ENCODE data around the gene MUC22. TPM values are rescaled to one million over a fixed set of nuclear protein-coding genes. Genes with fewer than 3 reads are reported as not detected.

MUC22 gene
- total RNA-seq = not detected in 2 replicates

- Histone ChIP-seq H3K36me3 (ENCODE audit: insufficient read depth, low read length) (no peaks in the 10 kb centered on the region), H2AFZ (ENCODE audit: low read length) (no peak within 1 kb of the TSS), H3K79me2 (ENCODE audit: insufficient read depth, low read length) (no peaks in the 10 kb centered on the region), H3K27ac (ENCODE audit: low read depth, low read length) (peak within 1 kb of the TSS; percentile 2), H3K4me3 (ENCODE audit: insufficient read depth, low read length) (no peak within 1 kb of the TSS), H3K4me1 (ENCODE audit: insufficient read depth, low read length) (peaks cover 22% of the 10 kb centered on the region), H3K27me3 (ENCODE audit: insufficient read depth, low read length) (peaks cover 3% of the 10 kb centered on the region), H3K4me2 (ENCODE audit: insufficient read depth, low read length) (peak within 1 kb of the TSS; percentile 40), H4K20me1 (ENCODE audit: insufficient read depth, low read length) (no peaks in the 10 kb centered on the region), H3K9me3 (ENCODE audit: low read depth, low read length) (no peaks in the 10 kb centered on the region)
- DNase-seq (ENCODE audit: insufficient read length, low spot score, missing footprints) = peak; percentile 92
- no peak for TF ChIP-seq CTCF (IDR thresholded peaks at IDR 0.05; ENCODE audit: extremely low read depth, low read depth, low read length)
These were observed at the start of gene MUC22 for GRCh38 chr6:31010393-31011060. Gene MUC22, plus strand, starts transcription at chr6:31010474. Its CDS starts 233 bp downstream, at chr6:31010707.

- H3K4me1 ChIP-seq (ENCODE audit: insufficient read depth, low read length) = peaks cover 5% of the 10 kb centered on the region
- no peaks in the 10 kb centered on the region for H4K20me1 ChIP-seq (ENCODE audit: insufficient read depth, low read length)
- H3K4me3 ChIP-seq (ENCODE audit: insufficient read depth, low read length) = no peak overlapping the region
- H3K36me3 ChIP-seq (ENCODE audit: insufficient read depth, low read length) = no peaks in the 10 kb centered on the region
- no peak overlapping the region for H3K27ac ChIP-seq (ENCODE audit: low read depth, low read length)
- peak overlapping the region; percentile 15 for H3K4me2 ChIP-seq (ENCODE audit: insufficient read depth, low read length)
- no peaks in the 10 kb centered on the region for H3K79me2 ChIP-seq (ENCODE audit: insufficient read depth, low read length)
- no peaks in the 10 kb centered on the region for H3K9me3 ChIP-seq (ENCODE audit: low read depth, low read length)
- no peak overlapping the region for H2AFZ ChIP-seq (ENCODE audit: low read length)
- peaks cover 4% of the 10 kb centered on the region for H3K27me3 ChIP-seq (ENCODE audit: insufficient read depth, low read length)
- DNase-seq (ENCODE audit: insufficient read length, low spot score, missing footprints) = no peak
- TF ChIP-seq CTCF (IDR thresholded peaks at IDR 0.05; ENCODE audit: extremely low read depth, low read depth, low read length) = no peak
These were observed 49.2 kb upstream of the MUC22 start for GRCh38 chr6:30960907-30961673.

- Histone ChIP-seq H3K9me3 (ENCODE audit: low read depth, low read length) (no peaks in the 10 kb centered on the region), H2AFZ (ENCODE audit: low read length) (no peak overlapping the region), H3K79me2 (ENCODE audit: insufficient read depth, low read length) (no peaks in the 10 kb centered on the region), H3K27me3 (ENCODE audit: insufficient read depth, low read length) (no peaks in the 10 kb centered on the region), H3K4me3 (ENCODE audit: insufficient read depth, low read length) (no peak overlapping the region), H3K36me3 (ENCODE audit: insufficient read depth, low read length) (no peaks in the 10 kb centered on the region), H3K4me1 (ENCODE audit: insufficient read depth, low read length) (peaks cover 2% of the 10 kb centered on the region), H3K4me2 (ENCODE audit: insufficient read depth, low read length) (no peak overlapping the region), H4K20me1 (ENCODE audit: insufficient read depth, low read length) (no peaks in the 10 kb centered on the region), H3K27ac (ENCODE audit: low read depth, low read length) (no peak overlapping the region)
- TF ChIP-seq CTCF (IDR thresholded peaks at IDR 0.05; ENCODE audit: extremely low read depth, low read depth, low read length) = no peak
- DNase-seq (ENCODE audit: insufficient read length, low spot score, missing footprints) = no peak
These were observed 47.6 kb upstream of the MUC22 start for GRCh38 chr6:30962716-30963115.

GRCh38 chr6:30963641-30964040 is 46.6 kb upstream of the MUC22 start:
- no peak overlapping the region for H3K4me2 ChIP-seq (ENCODE audit: insufficient read depth, low read length)
- H2AFZ ChIP-seq (ENCODE audit: low read length) = no peak overlapping the region
- H3K27me3 ChIP-seq (ENCODE audit: insufficient read depth, low read length) = no peaks in the 10 kb centered on the region
- H3K27ac ChIP-seq (ENCODE audit: low read depth, low read length) = no peak overlapping the region
- no peak for TF ChIP-seq CTCF (IDR thresholded peaks at IDR 0.05; ENCODE audit: extremely low read depth, low read depth, low read length)
- no peak overlapping the region for H3K4me3 ChIP-seq (ENCODE audit: insufficient read depth, low read length)
- H3K36me3 ChIP-seq (ENCODE audit: insufficient read depth, low read length) = no peaks in the 10 kb centered on the region
- no peaks in the 10 kb centered on the region for H3K9me3 ChIP-seq (ENCODE audit: low read depth, low read length)
- no peaks in the 10 kb centered on the region for H3K79me2 ChIP-seq (ENCODE audit: insufficient read depth, low read length)
- H4K20me1 ChIP-seq (ENCODE audit: insufficient read depth, low read length) = no peaks in the 10 kb centered on the region
- peak; percentile 31 for DNase-seq (ENCODE audit: insufficient read length, low spot score, missing footprints)
- H3K4me1 ChIP-seq (ENCODE audit: insufficient read depth, low read length) = peaks cover 2% of the 10 kb centered on the region

Data from osteoblast (primary cell).